H1 (cell line): Measurements from ENCODE around the gene COL5A2.

ENCODE experiments used
- POLR2A ChIP-seq, 2 experiments: IDR thresholded peaks; 1 replicate in 1 of 2; 2 replicates in 1 of 2; pipeline ENCODE4 v1.6.1; 2011; ENCODE audit warnings: low read depth in 2 of 2, low read length in 2 of 2, mild to moderate bottlenecking in 2 of 2; ENCODE audit errors: control extremely low read depth in 1 of 2
- RAD21 ChIP-seq, 2 experiments: IDR thresholded peaks in 1 of 2; conservative IDR thresholded peaks in 1 of 2; 2 replicates each; pipeline ENCODE4 v1.6.1; 2011; ENCODE audit warnings: low read depth in 2 of 2, low read length in 2 of 2, improper control_type of control experiment in 1 of 2, inconsistent platforms in 1 of 2, mild to moderate bottlenecking in 1 of 2, moderate library complexity in 1 of 2
- SIN3A ChIP-seq, 2 experiments: IDR thresholded peaks in 1 of 2; conservative IDR thresholded peaks in 1 of 2; 2 replicates each; pipeline ENCODE4 v1.6.1; 2011 to 2012; ENCODE audit warnings: low read length in 2 of 2, improper control_type of control experiment in 1 of 2, low read depth in 1 of 2, mild to moderate bottlenecking in 1 of 2
- TAF1 ChIP-seq: IDR thresholded peaks from 2 replicates; pipeline ENCODE4 v1.6.1; 2011; ENCODE audit warnings: mild to moderate bottlenecking, low read depth, low read length
- TF ChIP-seq, protein P1 (sequence below), 3 experiments: IDR thresholded peaks; 1 replicate in 2 of 3; 2 replicates in 1 of 3; pipeline versions ENCODE4 v1.5.1 to v1.6.1; 2011; ENCODE audit warnings: low read length in 3 of 3, mild to moderate bottlenecking in 3 of 3, inconsistent platforms in 2 of 3, low read depth in 1 of 3, moderate library complexity in 1 of 3; ENCODE audit not compliant: insufficient read depth in 1 of 3; ENCODE audit errors: control extremely low read depth in 1 of 3

GRCh38 chr2:189162566-189162965 lies 17.0 kb downstream of the COL5A2 start:
- TF ChIP-seq, protein P1, sequence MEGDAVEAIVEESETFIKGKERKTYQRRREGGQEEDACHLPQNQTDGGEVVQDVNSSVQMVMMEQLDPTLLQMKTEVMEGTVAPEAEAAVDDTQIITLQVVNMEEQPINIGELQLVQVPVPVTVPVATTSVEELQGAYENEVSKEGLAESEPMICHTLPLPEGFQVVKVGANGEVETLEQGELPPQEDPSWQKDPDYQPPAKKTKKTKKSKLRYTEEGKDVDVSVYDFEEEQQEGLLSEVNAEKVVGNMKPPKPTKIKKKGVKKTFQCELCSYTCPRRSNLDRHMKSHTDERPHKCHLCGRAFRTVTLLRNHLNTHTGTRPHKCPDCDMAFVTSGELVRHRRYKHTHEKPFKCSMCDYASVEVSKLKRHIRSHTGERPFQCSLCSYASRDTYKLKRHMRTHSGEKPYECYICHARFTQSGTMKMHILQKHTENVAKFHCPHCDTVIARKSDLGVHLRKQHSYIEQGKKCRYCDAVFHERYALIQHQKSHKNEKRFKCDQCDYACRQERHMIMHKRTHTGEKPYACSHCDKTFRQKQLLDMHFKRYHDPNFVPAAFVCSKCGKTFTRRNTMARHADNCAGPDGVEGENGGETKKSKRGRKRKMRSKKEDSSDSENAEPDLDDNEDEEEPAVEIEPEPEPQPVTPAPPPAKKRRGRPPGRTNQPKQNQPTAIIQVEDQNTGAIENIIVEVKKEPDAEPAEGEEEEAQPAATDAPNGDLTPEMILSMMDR (IDR thresholded peaks at IDR 0.05; ENCODE audit: control extremely low read depth in 1 of 3, insufficient read depth in 1 of 3, low read depth in 1 of 3, low read length in 3 of 3) = no peak
- no peak for TF ChIP-seq SIN3A (conservative IDR thresholded peaks at IDR 0.05 in 1 of 2, IDR thresholded peaks at IDR 0.05 in 1 of 2; ENCODE audit: low read depth in 1 of 2, low read length in 2 of 2)
- no peak for TF ChIP-seq POLR2A (IDR thresholded peaks at IDR 0.05; ENCODE audit: control extremely low read depth in 1 of 2, low read depth in 2 of 2, low read length in 2 of 2)
- TF ChIP-seq RAD21 (IDR thresholded peaks at IDR 0.05 in 1 of 2, conservative IDR thresholded peaks at IDR 0.05 in 1 of 2; ENCODE audit: low read depth in 2 of 2, low read length in 2 of 2) = no peak
- TF ChIP-seq TAF1 = no peak
